HUDEP-2 (cell line): ENCODE measurements around the gene FOXO1.

ENCODE experiments used
- DNase-seq, 76 experiments: peaks; one replicate each; lab custom pipeline; 2025; ENCODE audit not compliant: unreplicated experiment in 76 of 76; lab: John Stamatoyannopoulos, UW

The FOXO1 gene

DNA sequence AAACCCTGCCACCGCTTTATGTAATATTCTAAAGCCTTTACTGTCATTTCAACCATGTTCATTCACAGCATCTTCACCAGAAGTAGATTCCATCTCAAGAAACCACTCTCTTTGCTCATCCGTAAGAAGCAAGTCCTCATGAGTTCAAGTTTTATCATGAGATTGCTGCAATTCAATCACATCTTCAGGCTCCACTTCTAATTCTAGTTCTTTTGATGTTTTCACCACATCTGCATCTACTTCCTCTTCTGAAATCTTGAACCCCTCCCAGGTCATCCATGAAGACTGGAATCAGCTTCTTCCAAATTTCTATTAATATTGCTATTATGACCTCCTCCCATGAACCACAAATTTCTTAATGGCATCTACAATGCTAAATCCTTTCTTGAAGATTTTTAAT lies 83.9 kb downstream of the FOXO1 start:
- no peak for DNase-seq

DNA sequence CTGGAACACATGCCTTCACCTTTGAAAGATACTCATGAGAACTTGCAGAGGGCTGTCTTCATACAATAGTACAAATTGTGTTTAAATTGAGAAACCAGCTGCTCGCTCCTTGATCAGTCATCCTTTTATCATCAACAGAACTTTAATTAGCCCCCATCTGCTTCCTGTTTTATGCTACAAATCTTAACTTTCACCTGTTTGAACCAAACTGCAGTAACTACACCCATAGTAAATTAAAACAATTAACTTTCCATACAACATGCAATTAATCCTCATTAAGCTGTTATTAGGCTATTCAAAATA lies 85.2 kb downstream of the FOXO1 start:
- no peak for DNase-seq

DNA sequence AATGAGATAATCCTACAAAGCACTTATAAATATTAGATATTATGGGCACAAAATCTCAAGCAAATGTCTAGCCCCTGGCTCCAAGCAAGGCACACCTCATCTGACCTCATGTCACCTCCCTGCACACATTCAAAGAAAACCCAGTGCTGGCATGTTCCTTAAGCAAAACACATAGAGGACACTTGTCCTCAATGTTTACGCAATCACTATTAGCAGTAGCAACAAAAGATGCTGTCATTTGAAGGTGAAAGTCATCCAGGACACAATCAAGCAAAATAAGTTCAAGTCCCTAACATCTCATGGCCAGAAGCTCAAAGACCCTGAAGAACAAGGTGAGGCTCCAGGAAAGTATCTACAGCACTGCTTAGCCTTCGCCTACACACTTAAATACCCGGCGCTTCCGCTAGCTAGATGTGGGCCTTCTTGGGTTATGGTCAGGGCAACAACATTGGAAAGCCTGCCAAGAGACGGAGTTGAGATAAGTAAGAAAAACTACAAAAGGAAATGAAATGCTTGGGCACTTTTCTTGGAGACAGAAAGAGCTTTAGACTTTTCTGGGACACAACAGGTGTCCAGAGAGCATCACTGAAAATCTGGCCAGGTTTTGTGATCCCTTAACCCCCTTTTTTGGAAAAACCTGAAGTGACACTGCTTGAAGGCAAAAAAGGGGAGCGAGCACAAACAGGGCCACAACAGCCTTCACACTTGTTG lies 85.7 kb downstream of the FOXO1 start:
- no peak for DNase-seq

DNA sequence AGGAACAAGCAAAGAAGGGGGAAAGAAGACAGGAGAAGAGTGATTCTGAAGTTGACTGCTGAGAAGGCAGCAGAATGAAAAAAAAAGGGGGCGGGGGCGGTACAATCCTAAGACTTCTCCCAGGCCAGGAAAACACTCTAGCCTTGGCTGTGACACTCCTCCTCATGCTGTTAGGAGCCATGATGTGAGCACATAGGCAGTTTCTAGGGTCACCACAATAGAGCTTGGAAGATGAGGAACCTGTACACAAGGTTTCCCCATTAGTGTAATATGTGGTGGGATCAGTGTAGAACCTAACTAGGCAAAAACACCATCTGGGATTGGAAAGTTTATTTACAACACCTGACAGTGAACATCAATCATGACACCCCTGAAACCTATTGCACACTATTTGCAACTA lies 86.9 kb downstream of the FOXO1 start:
- no peak for DNase-seq

DNA sequence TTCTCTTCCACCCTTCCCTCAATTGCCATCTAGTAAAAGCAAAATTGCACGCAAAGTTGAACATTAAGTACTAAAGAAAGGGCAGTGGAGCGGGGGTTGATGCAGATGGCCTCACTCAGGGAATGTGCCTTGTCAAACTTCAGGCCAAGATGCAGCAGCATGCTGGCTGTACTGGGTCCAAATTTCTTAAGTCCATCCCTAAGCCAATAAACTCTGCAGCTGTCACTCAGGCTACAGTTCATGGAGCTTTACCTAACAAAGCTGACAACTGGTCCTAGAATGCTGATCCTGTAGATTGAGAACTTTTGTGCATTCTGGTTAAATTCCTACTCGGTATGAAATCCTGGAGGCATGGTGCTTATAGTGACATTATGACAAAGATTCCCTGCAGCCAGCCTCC lies 88.4 kb downstream of the FOXO1 start:
- no peak for DNase-seq

DNA sequence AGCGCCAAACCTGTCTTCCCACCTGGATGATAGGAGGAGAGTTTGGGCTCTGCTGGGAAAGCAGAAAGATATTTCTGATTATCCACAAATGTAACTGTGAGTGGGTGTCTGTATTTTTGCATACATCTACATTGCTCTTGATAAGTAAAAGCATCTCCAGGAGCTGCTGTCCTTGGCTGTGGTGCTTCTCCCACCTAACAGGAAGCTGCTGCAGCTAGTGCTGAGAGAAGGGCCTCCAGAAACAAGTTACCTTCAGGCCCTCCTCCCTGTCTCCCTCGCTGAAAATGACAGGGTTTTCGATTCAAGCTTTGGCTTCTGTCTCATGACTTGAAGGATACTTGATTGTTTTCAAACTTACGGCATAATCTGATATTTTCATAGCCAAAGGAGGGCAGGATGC lies 90.1 kb downstream of the FOXO1 start:
- DNase-seq = no peak

DNA sequence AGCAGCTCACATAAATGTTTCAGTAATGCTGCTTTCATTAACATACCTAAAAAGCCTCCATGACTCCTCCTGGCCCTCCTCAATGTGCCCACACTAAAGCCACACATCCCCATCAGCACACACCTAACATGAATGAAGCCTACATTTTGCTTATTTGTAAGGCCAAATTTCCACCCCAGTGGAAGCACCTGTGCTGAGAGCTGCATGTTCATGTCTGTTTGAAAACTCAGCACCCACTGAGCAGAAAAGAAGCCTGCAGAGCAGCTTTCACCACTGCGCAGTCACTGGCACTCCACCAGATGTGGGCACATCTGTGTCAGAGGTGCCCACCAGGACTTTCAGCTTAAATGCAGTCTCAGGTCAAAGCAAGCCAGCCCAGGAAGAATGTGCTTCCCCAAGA lies 93.5 kb downstream of the FOXO1 start:
- no peak for DNase-seq

DNA sequence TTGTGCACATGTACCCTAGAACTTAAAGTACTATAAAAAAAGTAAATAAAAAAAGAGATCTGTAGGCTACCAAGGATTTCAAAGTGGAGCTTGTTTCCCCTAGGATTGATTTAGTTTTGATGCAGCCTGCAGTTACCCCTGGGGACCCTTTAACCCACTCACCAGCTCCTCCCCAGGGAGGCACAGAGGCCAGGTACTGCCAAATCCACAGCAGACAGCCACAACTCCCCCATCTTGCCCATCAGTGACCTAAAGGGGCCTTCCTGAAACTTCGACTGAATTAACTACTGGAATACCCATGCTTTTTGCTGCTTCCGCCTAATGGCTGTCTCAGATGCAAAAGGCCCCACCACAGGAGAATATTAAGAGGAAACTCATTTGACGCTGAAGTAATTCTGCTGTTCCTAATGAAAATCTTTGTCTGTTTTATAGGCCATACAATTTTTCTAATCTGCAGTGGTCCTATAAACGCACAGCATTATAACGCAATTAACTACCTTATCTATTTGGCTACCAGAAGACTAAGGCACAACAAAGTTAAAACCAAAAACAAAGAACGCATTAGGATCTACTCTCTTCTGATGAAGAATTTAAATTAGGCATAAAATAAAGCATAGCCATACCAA lies 95.0 kb downstream of the FOXO1 start:
- no peak for DNase-seq

DNA sequence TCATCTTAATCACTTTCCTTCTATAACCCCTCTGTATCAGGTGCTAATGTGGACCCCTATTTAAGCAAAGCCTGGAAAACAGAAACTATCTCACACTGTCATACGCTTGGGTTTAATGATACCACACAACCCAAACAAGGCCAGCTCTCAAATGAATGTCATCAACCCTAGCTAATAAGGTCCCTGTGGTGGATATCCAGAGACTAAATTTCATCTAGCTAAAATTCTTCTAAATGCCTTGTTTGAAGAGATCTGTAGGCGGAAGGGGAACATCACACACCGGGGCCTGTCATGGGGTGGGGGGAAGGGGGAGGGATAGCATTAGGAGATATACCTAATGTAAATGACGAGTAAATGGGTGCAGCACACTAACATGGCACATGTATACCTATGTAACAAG lies 95.5 kb downstream of the FOXO1 start:
- no peak for DNase-seq

DNA sequence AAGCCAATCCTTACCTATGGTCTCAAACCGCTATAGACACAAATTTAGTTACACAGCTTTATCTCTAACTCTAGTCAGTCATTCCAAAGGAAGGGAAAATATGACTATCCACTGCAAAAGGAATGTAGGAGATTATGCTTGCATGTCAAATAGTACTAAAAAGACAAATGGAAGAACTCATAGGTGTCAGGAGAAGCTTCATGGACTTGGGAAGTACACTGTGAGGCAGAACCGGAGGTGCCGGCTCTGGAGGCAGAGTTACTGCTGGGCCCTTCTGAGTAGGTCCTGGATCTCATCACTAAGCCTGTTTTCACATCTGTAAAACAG lies 97.5 kb downstream of the FOXO1 start:
- no peak for DNase-seq

DNA sequence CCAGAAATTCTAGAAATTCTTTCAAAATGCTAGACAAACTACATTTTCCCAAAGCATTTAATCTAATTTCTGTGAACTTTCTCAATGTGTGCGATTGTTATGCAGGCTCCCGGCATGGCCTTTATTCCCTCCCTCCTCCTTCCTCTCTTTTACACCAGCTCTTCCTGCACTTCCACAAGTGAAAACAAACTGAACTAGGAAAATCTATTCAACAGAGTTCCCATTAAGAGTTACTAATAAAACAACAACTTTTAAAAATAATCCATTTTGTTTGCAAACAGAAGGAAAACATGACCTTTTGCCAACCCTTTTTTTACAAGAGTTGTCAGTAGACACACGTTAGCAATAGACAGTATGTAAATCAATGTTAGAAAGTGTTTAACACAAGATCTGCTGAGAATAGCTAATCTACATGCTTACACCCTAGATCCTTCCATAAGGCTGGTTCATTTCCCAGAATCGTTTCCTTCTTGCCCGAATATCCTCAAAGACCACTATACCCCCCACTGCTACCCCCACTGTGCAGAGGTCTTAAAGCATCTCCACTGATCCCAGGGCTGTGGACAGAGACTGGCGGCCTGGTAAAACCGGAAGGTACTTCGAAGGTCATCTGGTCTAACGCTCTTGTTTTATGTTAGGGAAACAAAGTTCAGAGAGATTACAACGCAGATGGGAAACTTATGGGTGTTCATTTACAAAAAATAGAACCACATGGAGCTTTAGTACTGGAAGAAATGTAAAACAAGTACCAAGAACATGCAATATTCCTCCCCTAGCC lies 98.0 kb downstream of the FOXO1 start:
- DNase-seq = no peak

DNA sequence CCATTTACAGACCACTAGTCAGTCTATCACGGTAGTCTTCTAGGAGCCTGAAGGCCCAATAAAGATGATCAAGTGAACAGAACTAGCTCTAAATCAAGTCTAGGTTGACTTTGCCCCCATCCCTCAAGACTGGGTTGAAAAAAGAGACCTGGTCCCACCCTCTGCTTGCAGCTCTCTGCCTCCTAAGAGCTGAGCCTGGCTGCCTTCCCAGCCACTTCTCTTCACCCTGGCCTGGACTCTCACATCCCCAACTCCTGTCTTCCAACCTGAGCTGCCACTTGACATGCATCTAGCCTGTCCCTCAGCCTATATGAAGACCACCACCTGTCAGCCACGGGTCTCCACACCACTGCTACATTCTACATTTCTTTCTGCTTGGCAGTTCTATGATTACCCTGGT lies 99.6 kb downstream of the FOXO1 start:
- DNase-seq = no peak

DNA sequence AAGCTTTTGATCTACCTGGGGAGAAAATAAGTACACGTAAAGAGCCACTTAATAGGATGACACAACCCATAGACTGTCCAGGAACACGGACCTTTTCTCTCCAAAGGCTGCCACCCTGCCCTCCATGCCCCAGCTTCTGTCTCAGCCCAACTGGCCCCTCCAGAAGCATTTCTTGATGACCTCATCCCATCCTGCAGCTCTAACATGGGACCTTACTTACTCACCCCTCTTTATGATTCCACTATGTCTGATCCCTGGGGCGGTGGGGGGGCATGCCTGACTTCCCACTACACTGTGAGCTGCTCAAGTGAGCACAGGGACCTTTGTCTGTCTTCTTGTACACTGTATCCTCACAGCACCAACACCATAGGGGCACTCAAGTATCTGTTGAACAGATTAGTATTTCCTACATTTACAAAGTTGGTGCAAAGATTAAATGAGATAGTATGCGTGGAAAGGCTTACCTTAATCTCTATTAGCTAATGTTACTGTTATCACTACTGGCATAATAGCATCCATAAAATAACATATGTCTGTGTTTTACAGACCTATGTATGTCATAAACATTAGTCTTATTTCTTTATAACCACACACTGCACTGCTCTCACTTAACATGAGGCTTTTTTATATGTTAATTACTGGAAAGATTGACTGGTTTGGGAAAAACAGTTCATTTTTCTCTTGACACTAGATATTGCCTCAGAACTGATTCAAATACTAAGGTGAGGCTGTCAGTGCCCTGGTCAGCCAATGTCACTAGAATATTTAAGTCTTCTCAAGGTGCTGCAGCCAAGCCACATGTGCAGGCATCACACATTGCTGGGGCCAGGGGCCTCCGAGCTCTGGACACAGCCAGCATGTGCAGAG lies 100.9 kb downstream of the FOXO1 start:
- no peak for DNase-seq

DNA sequence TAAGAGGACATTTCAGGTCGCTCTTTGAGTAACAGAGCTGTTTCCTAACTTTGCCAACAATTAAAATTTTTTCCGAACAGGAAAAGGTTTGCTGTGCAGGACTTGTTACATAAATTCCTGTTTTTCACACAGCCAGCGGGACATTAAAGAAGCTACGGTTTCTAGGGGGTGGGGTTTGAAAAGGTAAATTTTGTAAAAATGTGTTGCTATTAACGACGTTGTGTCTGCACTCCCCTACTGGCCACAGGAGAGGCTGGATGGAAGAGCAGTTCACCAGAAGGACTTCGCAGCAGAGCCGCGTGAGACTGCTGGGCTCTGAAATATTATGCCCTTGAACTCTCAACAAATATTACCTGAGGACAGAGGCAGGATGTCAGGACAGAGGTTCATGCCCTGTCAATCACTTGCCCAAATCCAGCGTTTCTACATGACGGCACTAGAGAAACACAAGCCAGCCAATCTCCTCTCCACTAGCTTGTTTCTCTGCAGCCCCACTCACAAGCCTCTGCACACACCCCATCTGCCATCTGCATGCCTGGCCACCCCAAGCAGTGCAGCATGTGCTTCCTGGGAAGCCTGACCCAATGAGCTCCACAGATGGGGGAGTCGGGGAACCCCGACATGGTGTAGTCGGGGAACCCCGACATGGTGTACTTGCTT lies 102.0 kb downstream of the FOXO1 start:
- DNase-seq = no peak

DNA sequence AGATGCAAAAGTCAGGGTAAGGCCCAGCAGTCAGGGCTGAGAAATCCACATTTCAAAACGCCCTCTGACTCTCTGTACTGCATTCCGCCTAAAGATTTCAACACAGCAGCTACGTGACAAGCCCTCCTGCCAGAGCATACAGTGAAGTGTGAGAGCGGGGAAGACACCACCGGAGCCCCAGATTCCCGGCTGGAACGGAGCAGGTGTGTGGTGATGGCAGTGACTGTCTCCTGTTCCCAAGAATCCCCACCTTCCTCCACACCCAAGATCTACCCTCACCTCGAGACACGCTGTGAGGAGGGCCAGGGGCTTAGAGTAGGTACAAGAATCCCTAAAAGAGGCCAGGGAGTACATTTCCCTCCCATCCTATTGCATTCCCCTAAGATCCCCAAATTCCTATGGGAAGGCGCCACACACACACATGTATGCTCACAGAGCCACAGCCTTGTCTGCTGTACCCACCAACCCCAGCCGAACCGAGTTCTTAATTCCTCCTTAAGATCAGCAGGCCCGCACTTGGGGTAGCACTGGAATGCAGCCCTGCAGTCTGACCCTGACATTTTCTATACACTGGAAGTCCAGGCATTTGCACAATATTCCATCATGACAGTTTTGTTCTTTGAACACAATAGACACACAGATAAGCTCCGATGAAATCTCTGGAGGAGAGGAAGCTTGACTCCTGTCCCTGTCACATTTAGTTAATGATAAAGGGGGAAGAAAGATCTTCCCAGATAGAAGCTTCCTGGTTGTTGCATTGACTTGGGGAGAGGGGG lies 102.9 kb downstream of the FOXO1 start:
- no peak for DNase-seq

DNA sequence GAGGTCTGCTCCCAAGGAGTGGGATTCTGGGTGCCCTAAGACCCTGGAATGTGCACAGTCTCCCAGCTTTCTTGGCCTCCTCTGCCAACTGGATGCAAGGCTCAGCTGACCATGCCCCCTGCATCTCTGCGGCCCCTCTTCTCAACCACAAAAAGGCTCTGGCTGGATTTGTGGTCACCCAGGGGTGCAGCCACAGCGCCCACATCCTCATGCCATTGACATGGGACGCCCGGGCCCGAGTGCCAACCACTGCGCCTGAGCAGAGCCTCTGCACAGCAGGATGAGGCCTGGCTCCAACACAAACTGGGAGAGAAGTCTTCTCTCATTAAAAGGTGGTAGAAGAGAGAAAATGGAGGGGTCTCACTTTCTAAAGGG lies 103.5 kb downstream of the FOXO1 start:
- no peak for DNase-seq

DNA sequence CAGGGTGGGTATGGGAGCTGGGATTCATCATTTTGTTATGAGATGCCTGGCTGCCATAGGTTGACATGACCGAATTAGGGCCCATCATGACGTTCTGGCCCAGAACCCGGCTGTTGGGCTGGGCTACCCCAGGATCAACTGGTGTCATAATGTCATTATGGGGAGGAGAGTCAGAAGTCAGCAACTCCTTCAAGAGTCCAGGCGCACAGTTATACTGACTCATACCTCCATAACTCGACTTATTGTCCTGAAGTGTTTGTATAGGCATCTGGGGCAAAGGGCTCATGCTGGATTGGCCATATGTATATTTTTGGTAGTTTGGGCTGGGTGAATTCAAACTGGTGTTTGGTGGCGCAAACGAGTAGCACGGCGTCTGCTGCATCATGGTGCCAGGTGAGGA lies 106.5 kb downstream of the FOXO1 start:
- no peak for DNase-seq

DNA sequence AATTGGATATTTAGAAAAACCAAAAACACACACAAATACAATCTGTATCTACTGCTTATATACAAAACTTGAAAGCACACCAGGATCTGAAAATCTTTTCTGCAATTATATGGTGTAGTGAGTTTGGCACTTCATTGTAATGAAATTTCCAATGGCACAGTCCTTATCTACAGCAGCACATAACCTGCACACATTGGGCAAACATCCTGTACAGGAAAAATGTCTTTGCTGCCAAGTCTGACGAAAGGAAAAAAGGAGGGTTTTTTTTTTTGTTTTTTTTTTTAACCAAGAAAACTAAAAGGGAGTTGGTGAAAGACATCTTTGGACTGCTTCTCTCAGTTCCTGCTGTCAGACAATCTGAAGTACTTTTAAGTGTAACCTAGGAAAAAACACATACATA lies 107.8 kb downstream of the FOXO1 start:
- no peak for DNase-seq

DNA sequence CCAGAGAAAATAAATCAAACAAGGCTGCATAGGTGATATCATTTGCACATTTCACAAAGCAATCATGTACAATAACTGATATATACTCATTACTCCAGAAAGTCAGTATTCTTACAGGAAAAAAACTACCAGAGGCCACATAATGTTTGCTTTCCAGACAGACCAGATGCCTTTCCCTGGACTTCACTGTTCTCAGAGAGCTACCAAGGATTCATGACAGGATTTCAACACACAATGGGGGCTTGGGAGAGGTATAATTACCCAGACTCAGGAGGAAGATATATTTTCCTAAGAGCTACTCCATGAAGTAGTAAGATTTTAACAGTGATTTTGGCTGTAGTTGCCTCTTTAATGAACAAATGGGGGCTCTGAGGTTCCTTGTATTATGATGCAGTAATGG lies 110.0 kb downstream of the FOXO1 start:
- no peak for DNase-seq

DNA sequence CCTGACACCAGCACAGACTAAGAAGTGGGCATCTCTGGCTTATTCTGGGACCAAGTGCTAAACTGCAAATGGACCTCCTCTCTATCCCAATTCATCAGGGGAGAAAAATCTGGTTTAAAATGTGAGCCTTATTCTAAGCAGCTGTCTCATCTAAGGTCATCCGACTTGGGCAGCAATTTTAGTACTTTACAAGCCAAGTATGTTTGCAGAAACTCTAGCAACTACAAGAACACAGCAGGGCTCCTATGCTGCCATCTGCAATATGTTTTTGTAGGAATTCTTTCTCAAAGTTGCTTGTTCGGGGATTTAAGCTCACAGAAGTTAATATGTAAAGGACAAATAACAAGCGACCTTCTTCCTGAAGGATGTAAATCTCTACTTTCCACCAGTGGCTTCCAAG lies 113.1 kb downstream of the FOXO1 start:
- no peak for DNase-seq
